GM19328 (cell line): Measurements from ENCODE around the gene DNAJC4.

Experiments used
- ATAC-seq: cut with Tn5 transposase; IDR thresholded peaks from one replicate; pipeline ENCODE4 v1.9.1; 2021; ENCODE audit warnings: mild to moderate bottlenecking, moderate library complexity; ENCODE audit not compliant: unreplicated experiment

DNAJC4 gene

GRCh38 chr11:64208086-64208795 lies 22.1 kb upstream of the DNAJC4 start:
- ATAC-seq: no peak

- no peak for ATAC-seq
These were observed 21.4 kb upstream of the DNAJC4 start for GRCh38 chr11:64208796-64209562.

- no peak for ATAC-seq
These were observed 20.8 kb upstream of the DNAJC4 start for GRCh38 chr11:64209563-64209843.

GRCh38 chr11:64210301-64211020 lies 19.9 kb upstream of the DNAJC4 start:
- no peak for ATAC-seq

GRCh38 chr11:64211181-64211872 lies 19.0 kb upstream of the DNAJC4 start:
- ATAC-seq: no peak

- ATAC-seq: no peak
These were observed 13.5 kb upstream of the DNAJC4 start for GRCh38 chr11:64216879-64217278.

- ATAC-seq: no peak
These were observed 11.6 kb upstream of the DNAJC4 start for GRCh38 chr11:64218628-64219353.

- ATAC-seq: no peak
These were observed 11.0 kb upstream of the DNAJC4 start for GRCh38 chr11:64219354-64219684.

- no peak for ATAC-seq
These were observed 10.6 kb upstream of the DNAJC4 start for GRCh38 chr11:64219755-64220154.

GRCh38 chr11:64220271-64220670 lies 10.1 kb upstream of the DNAJC4 start:
- no peak for ATAC-seq

GRCh38 chr11:64220798-64221197 lies 9.6 kb upstream of the DNAJC4 start:
- no peak for ATAC-seq

- ATAC-seq: no peak
These were observed 7.7 kb upstream of the DNAJC4 start for GRCh38 chr11:64222651-64223000.

- ATAC-seq: no peak
These were observed 7.2 kb upstream of the DNAJC4 start for GRCh38 chr11:64223001-64223651.

- ATAC-seq: no peak
These were observed 6.0 kb upstream of the DNAJC4 start for GRCh38 chr11:64224151-64224890.

- no peak for ATAC-seq
These were observed 5.3 kb upstream of the DNAJC4 start for GRCh38 chr11:64224891-64225607.

- ATAC-seq: peak; percentile 39
These were observed 4.5 kb upstream of the DNAJC4 start, which contains the start of the genes NUDT22 and TRPT1 for GRCh38 chr11:64225608-64226506. NUDT22 (plus strand) TSS chr11:64226274; CDS start chr11:64226653, 379 bp downstream. TRPT1 (minus strand) TSS chr11:64226186; CDS start chr11:64225860, 326 bp downstream.

- no peak for ATAC-seq
These were observed 3.8 kb upstream of the DNAJC4 start for GRCh38 chr11:64226507-64227051.
